H9 (cell line): Measurements from ENCODE around the gene DNAAF5. TPM values are rescaled to one million over a fixed set of nuclear protein-coding genes. Genes with fewer than 3 reads are reported as not detected.

Experiments
- DNase-seq: peaks from one replicate; pipeline ENCODE4 v3.0.0-alpha.2; 2017
- H2AFZ ChIP-seq: one replicate; pipeline ENCODE4 v1.6.1; 2013; ENCODE audit warnings: mild to moderate bottlenecking, low read length, control low read depth, moderate library complexity
- H2AK5ac ChIP-seq: 2 replicates; pipeline ENCODE4 v1.6.1; 2013; ENCODE audit warnings: low read length, control low read depth, mixed read lengths; ENCODE audit not compliant: insufficient read length
- H2BK120ac ChIP-seq: one replicate; pipeline ENCODE4 v1.6.1; 2013; ENCODE audit warnings: low read depth, mild to moderate bottlenecking, low read length, control low read depth, inconsistent platforms; ENCODE audit not compliant: poor library complexity, severe bottlenecking
- H2BK12ac ChIP-seq: 2 replicates; pipeline ENCODE4 v1.6.1; 2013; ENCODE audit warnings: low read length, control low read depth, mixed read lengths, low read depth; ENCODE audit not compliant: insufficient read length
- H2BK15ac ChIP-seq: 2 replicates; pipeline ENCODE4 v1.6.1; 2013; ENCODE audit warnings: low read depth, low read length, control low read depth
- H2BK20ac ChIP-seq: one replicate; pipeline ENCODE4 v1.6.1; 2013; ENCODE audit warnings: low read depth, mild to moderate bottlenecking, low read length, control low read depth, inconsistent platforms; ENCODE audit not compliant: poor library complexity, severe bottlenecking
- H2BK5ac ChIP-seq: 2 replicates; pipeline ENCODE4 v1.6.1; 2013; ENCODE audit warnings: low read length, control low read depth, mixed read lengths; ENCODE audit not compliant: insufficient read length
- H3K14ac ChIP-seq: 2 replicates; pipeline ENCODE4 v1.6.1; 2013; ENCODE audit warnings: low read length, control low read depth; ENCODE audit not compliant: insufficient read depth
- H3K18ac ChIP-seq: 2 replicates; pipeline ENCODE4 v1.6.1; 2013; ENCODE audit warnings: low read depth, mild to moderate bottlenecking, mixed read lengths, low read length, control low read depth; ENCODE audit not compliant: insufficient read length
- H3K23ac ChIP-seq: 2 replicates; pipeline ENCODE4 v1.6.1; 2013; ENCODE audit warnings: low read length, control low read depth, mixed read lengths, low read depth; ENCODE audit not compliant: insufficient read length
- H3K23me2 ChIP-seq: 2 replicates; pipeline ENCODE4 v1.6.1; 2013; ENCODE audit warnings: low read depth, mild to moderate bottlenecking, mixed read lengths, low read length, control low read depth; ENCODE audit not compliant: insufficient read length, poor library complexity, severe bottlenecking
- H3K27ac ChIP-seq: 2 replicates; pipeline ENCODE4 v1.5.1; 2013; ENCODE audit warnings: low read length, control low read depth, mixed read lengths, low read depth; ENCODE audit not compliant: insufficient read length
- H3K27me3 ChIP-seq: 2 replicates; pipeline ENCODE4 v1.6.1; 2013; ENCODE audit warnings: low read length, control low read depth, inconsistent platforms; ENCODE audit not compliant: insufficient read depth
- H3K4ac ChIP-seq: 2 replicates; pipeline ENCODE4 v1.6.1; 2013; ENCODE audit warnings: low read depth, mild to moderate bottlenecking, control low read depth, inconsistent platforms, low read length, moderate library complexity
- H3K4me1 ChIP-seq: 2 replicates; pipeline ENCODE4 v1.6.1; 2013; ENCODE audit warnings: low read length, control low read depth, inconsistent platforms; ENCODE audit not compliant: insufficient read depth
- H3K4me2 ChIP-seq: 2 replicates; pipeline ENCODE4 v1.6.1; 2013; ENCODE audit warnings: low read length, control low read depth, mixed read lengths; ENCODE audit not compliant: insufficient read length, insufficient read depth
- H3K56ac ChIP-seq: 2 replicates; pipeline ENCODE4 v1.6.1; 2013; ENCODE audit warnings: low read depth, mild to moderate bottlenecking, mixed read lengths, low read length, control low read depth; ENCODE audit not compliant: insufficient read length
- H3K79me1 ChIP-seq: 2 replicates; pipeline ENCODE4 v1.6.1; 2013; ENCODE audit warnings: low read depth, mild to moderate bottlenecking, moderate library complexity, low read length, control low read depth, inconsistent platforms; ENCODE audit not compliant: insufficient read depth, poor library complexity, severe bottlenecking
- H3K79me2 ChIP-seq: 2 replicates; pipeline ENCODE4 v1.6.1; 2013; ENCODE audit warnings: low read length, control low read depth, inconsistent platforms; ENCODE audit not compliant: insufficient read depth
- H3K9ac ChIP-seq: 2 replicates; pipeline ENCODE4 v1.6.1; 2013; ENCODE audit warnings: low read length, control low read depth, mixed read lengths; ENCODE audit not compliant: insufficient read length; ENCODE audit errors: extremely low read depth
- H3K9me3 ChIP-seq: one replicate; pipeline ENCODE4 v1.6.1; 2013; ENCODE audit warnings: low read depth, low read length, inconsistent platforms; ENCODE audit not compliant: control insufficient read depth
- H3T11ph ChIP-seq: one replicate; pipeline ENCODE4 v1.6.1; 2013; ENCODE audit warnings: mild to moderate bottlenecking, low read length, control low read depth, inconsistent platforms
- H4K20me1 ChIP-seq: one replicate; pipeline ENCODE4 v1.6.1; 2013; ENCODE audit not compliant: control insufficient read depth, insufficient read length, insufficient read depth
- H4K5ac ChIP-seq: 2 replicates; pipeline ENCODE4 v1.6.1; 2013; ENCODE audit warnings: low read depth, mild to moderate bottlenecking, mixed read lengths, low read length, control low read depth; ENCODE audit not compliant: insufficient read length
- H4K8ac ChIP-seq: replicated peaks from 2 replicates; pipeline ENCODE4 v1.6.1; 2013; ENCODE audit warnings: low read length, control low read depth, mixed read lengths, low read depth; ENCODE audit not compliant: insufficient read length
- H4K91ac ChIP-seq: 2 replicates; pipeline ENCODE4 v1.6.1; 2013; ENCODE audit warnings: low read depth, mild to moderate bottlenecking, moderate library complexity, mixed read lengths, low read length, control low read depth; ENCODE audit not compliant: insufficient read length
- H3K27ac Mint-ChIP-seq, 3 experiments: 2 replicates in 2 of 3; 3 replicates in 1 of 3; pipeline ENCODE4 v1.8.0; 2020 to 2021; ENCODE audit warnings: mixed read lengths in 3 of 3, mild to moderate bottlenecking in 1 of 3, moderate library complexity in 1 of 3
- H3K27me3 Mint-ChIP-seq: 2 replicates; pipeline ENCODE4 v1.8.0; 2021; ENCODE audit warnings: low read depth, mild to moderate bottlenecking, moderate library complexity, mixed read lengths
- H3K36me3 Mint-ChIP-seq, 3 experiments: 2 replicates in 2 of 3; 3 replicates in 1 of 3; pipeline ENCODE4 v1.8.0; 2020 to 2021; ENCODE audit warnings: low read depth in 3 of 3, mixed read lengths in 3 of 3; ENCODE audit not compliant: insufficient read depth in 1 of 3
- H3K4me1 Mint-ChIP-seq, 2 experiments: 2 replicates each; pipeline ENCODE4 v1.8.0; 2020; ENCODE audit warnings: mixed read lengths in 2 of 2
- H3K4me3 Mint-ChIP-seq, 2 experiments: 2 replicates in 1 of 2; 3 replicates in 1 of 2; pipeline ENCODE4 v1.8.0; 2020 to 2021; ENCODE audit warnings: mild to moderate bottlenecking in 2 of 2, mixed read lengths in 2 of 2, moderate library complexity in 1 of 2
- H3K9me3 Mint-ChIP-seq, 2 experiments: 2 replicates in 1 of 2; 3 replicates in 1 of 2; pipeline ENCODE4 v1.8.0; 2020; ENCODE audit warnings: mild to moderate bottlenecking in 2 of 2, mixed read lengths in 2 of 2, moderate library complexity in 1 of 2
- WGBS: extraction: QIAGEN DNeasy Blood & Tissue Kit; methylation state at CpG from one replicate; pipeline ENCODE4 v1.1.7; 2013; ENCODE audit warnings: missing lambda C conversion rate, low lambda C conversion rate, mixed read lengths; ENCODE audit not compliant: insufficient read length; ENCODE audit errors: extremely low coverage; 5-methylcytosine and 5-hydroxymethylcytosine counted together
- total RNA-seq: library from RNA; stranded (reverse); gene quantifications from 2 replicates; pipeline ENCODE4 v1.2.1, GENCODE V29; 2021
- TF ChIP-seq, protein P1 (sequence below): fragments of 200-600 bp; sonication (generic); conservative IDR thresholded peaks from 3 replicates; pipeline ENCODE4 v1.8.0; 2021; ENCODE audit warnings: antibody characterized with exemption, mild to moderate bottlenecking

The DNAAF5 gene
- total RNA-seq, 1 experiment from 2014 or later, result 43.5 TPM

DNA sequence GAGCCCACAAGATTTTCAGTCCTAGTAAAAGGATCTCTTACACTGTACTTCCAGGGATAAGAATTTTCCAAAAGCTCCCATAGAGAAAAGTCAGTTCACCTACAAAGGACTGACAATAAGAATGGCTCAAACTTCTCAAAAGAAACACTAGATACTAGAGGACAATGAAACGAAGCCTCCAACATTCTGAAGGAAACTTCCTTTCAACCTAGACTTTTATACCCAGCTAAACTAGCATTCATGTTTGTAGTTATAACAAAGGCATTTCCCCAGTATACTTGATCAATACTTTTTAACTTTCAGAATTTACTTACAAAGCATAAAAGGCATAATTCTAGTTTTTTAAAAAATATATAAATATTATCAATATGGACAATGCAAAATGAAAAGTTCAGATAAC, 41.0 kb upstream of the DNAAF5 start:
- Mint-ChIP-seq H3K4me3 (no peak overlapping the region), H3K4me1 (no peaks in the 10 kb centered on the region), H3K36me3 (peaks cover 54 to 71% (median 69%) of the 10 kb centered on the region in 3 experiments), H3K27me3 (no peaks in the 10 kb centered on the region; the same call in 1 of the 2 replicates), H3K9me3 (peaks cover 39 to 45% of the 10 kb centered on the region in 2 experiments), H3K27ac (no peak overlapping the region)
- Histone ChIP-seq H3K27me3 (no peaks in the 10 kb centered on the region), H2AK5ac (no peak overlapping the region), H4K5ac (no peak overlapping the region), H2BK15ac (no peak overlapping the region), H2BK5ac (no peak overlapping the region), H3K14ac (no peak overlapping the region), H2BK120ac (no peak overlapping the region), H3T11ph (no peak overlapping the region), H2AFZ (no peak overlapping the region), H3K23me2 (no peaks in the 10 kb centered on the region), H3K9ac (no peak overlapping the region), H3K27ac (no peak overlapping the region), H2BK12ac (no peak overlapping the region), H3K9me3 (peaks cover 7% of the 10 kb centered on the region), H3K79me2 (no peaks in the 10 kb centered on the region; the same call in 1 of the 2 replicates), H3K23ac (no peak overlapping the region), H4K8ac (no peak overlapping the region), H2BK20ac (no peak overlapping the region), H3K56ac (no peak overlapping the region), H3K4me2 (no peak overlapping the region), H4K20me1 (no peaks in the 10 kb centered on the region), H4K91ac (no peak overlapping the region), H3K4me1 (no peaks in the 10 kb centered on the region), H3K18ac (no peak overlapping the region), H3K79me1 (peaks cover 6% of the 10 kb centered on the region), H3K4ac (no peak overlapping the region)
- DNase-seq, result no peak
- WGBS, result no CpG with 5 or more reads among the region's 1 CpG
- TF ChIP-seq, protein P1, sequence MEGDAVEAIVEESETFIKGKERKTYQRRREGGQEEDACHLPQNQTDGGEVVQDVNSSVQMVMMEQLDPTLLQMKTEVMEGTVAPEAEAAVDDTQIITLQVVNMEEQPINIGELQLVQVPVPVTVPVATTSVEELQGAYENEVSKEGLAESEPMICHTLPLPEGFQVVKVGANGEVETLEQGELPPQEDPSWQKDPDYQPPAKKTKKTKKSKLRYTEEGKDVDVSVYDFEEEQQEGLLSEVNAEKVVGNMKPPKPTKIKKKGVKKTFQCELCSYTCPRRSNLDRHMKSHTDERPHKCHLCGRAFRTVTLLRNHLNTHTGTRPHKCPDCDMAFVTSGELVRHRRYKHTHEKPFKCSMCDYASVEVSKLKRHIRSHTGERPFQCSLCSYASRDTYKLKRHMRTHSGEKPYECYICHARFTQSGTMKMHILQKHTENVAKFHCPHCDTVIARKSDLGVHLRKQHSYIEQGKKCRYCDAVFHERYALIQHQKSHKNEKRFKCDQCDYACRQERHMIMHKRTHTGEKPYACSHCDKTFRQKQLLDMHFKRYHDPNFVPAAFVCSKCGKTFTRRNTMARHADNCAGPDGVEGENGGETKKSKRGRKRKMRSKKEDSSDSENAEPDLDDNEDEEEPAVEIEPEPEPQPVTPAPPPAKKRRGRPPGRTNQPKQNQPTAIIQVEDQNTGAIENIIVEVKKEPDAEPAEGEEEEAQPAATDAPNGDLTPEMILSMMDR, result no peak
